GM12874 (cell line): ENCODE data around the gene ARSA.
A peak's percentile ranks its signal among the peaks of the same experiment; 100 is the strongest.

Experiments used
- TF ChIP-seq, protein P1 (sequence below): IDR thresholded peaks from 2 replicates; pipeline ENCODE4 v1.5.1; 2011; ENCODE audit warnings: low read depth, mild to moderate bottlenecking, control low read depth, low read length, moderate library complexity; ENCODE audit not compliant: insufficient read depth

ARSA gene

DNA sequence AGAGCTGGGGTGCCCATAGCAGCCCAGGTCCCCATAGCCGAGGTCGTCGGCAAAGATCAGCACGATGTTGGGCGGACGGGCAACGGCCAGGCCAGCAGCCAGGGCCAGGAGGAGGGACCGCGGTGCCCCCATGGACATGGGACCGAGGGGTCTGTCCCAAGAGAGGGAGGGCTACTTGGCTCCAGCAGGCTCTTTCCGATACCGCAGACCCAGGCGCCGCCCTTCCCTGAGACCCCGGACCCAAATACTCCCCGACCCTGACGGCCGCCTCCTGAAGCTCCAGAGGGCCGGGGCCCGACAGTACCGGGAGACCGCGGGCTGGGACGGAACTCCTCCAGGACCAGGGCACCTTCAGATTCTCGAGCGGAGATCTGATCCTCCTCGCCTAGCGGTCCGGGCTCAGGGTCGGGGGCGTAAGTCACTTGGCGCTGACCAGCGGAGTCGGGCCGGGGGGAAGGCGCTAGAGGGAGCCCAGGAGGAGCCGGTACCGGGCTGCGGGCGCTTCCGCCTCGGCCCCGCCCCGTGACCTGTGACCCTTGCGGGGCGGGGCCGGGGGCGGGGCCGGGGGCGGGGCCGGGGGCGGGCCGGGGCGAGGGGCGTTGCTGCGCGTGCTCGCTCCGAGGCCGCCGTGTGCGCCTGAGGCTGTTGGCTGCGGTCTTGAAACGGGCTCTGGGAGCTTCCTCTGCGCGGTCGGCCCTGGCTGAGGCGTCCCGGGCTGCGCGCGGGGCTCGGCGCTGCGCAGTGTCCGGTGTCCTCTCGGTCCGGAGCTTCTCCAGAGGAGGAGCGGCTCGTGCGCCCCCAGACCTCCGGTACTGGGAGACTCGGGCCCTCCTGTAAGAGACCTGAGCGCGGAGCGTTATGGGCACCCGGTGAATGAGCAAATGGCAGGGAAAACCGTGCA is at the start of gene ARSA:
Gene ARSA, minus strand, starts transcription at position 511 of the 901 bp plus-strand sequence. Its CDS starts 373 bp downstream, at position 138.
- TF ChIP-seq, protein P1, sequence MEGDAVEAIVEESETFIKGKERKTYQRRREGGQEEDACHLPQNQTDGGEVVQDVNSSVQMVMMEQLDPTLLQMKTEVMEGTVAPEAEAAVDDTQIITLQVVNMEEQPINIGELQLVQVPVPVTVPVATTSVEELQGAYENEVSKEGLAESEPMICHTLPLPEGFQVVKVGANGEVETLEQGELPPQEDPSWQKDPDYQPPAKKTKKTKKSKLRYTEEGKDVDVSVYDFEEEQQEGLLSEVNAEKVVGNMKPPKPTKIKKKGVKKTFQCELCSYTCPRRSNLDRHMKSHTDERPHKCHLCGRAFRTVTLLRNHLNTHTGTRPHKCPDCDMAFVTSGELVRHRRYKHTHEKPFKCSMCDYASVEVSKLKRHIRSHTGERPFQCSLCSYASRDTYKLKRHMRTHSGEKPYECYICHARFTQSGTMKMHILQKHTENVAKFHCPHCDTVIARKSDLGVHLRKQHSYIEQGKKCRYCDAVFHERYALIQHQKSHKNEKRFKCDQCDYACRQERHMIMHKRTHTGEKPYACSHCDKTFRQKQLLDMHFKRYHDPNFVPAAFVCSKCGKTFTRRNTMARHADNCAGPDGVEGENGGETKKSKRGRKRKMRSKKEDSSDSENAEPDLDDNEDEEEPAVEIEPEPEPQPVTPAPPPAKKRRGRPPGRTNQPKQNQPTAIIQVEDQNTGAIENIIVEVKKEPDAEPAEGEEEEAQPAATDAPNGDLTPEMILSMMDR = peak; percentile 52

DNA sequence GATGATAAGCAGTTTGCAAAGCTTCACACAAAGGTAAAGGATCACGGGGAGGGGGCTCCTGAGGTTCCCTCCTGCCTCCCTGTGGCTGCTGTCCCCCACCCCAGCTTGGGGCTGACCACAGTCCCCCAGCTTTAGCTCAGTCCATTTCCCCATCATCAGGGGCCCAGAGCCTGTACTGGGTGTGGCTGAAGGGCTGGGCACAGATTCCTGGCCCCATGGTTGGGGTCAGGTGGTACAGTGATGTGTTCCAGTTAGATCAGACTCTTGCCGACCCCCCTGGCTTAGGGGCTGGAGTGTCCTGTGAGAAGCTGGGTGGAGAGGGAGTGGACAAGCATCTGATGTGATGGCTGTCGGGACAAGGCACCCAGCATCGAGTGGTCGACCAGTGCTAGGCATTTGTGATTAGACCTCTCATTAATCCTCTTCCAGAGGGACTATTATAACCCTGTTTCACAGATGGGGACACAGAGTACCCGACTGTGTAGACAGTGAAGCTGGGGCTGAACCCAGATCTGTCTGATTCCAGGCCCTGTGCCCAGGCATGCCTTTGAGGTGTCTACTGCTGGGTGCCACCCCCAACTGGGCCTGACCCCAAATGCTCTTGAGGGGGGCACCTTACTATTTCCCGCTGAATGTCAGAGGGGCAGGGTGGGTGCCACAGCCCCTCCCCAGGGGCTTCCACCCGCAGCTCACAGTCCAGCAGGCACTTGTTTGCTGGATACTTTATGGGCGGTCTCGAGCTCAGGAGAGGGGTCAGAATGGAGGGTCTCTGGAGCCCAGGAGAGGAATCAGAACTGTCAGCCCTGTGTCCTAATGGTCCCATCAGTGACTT is 48.9 kb upstream of the ARSA start:
- TF ChIP-seq, protein P1 = no peak

DNA sequence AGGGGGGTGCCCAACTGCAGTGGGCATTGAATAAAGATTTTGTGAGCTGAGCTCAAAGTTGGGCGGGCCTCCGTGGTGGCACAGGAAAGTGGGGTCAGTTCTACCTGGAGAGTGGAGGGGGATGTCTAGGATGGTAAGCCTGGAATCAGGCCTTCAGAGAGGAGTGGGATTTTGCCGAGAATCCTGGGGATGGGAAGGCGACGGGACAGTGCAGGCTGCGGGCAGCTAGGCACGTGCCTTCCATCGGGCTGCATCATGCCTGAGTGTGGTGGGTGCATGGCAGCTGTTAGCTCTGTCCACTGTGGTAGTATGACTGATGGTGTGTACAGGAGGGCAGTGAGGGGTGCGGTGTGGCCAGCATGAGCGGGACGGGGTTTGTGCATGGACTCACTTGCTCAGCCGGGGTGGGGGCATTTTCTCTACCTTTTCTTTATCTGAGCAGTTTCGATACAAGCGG is 48.3 kb upstream of the ARSA start:
- TF ChIP-seq, protein P1 = no peak

DNA sequence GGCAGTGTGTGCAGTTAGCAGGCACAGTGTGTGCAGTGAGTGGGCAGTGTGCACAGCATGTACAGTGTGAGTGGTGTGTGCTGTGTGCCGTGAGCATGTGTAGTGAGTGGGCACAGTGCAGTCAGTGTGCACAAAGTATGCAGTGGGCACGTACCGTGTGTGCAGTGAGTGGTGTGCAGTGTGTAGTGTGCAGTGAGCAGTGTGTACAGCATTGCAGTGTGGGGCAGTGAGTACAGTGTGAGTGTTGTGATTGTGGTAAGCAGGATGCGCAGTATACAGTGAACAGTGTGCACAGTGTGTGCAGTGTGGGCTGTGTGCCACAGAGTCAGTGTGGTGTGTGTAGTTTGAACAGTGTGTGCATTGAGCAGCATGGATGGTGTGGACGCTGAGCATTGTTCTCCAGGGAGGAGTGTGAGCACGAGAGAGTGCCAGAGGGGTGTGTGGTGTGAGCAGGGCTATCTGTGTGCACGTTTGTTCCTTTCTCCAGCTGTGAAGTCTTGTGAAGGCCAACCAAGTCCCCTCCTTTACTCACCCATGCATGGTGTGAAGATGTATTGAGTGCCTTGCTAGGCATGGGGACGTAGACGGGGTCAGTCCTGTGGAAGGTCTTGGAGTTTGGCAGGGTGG is 47.7 kb upstream of the ARSA start:
- TF ChIP-seq, protein P1 = no peak

DNA sequence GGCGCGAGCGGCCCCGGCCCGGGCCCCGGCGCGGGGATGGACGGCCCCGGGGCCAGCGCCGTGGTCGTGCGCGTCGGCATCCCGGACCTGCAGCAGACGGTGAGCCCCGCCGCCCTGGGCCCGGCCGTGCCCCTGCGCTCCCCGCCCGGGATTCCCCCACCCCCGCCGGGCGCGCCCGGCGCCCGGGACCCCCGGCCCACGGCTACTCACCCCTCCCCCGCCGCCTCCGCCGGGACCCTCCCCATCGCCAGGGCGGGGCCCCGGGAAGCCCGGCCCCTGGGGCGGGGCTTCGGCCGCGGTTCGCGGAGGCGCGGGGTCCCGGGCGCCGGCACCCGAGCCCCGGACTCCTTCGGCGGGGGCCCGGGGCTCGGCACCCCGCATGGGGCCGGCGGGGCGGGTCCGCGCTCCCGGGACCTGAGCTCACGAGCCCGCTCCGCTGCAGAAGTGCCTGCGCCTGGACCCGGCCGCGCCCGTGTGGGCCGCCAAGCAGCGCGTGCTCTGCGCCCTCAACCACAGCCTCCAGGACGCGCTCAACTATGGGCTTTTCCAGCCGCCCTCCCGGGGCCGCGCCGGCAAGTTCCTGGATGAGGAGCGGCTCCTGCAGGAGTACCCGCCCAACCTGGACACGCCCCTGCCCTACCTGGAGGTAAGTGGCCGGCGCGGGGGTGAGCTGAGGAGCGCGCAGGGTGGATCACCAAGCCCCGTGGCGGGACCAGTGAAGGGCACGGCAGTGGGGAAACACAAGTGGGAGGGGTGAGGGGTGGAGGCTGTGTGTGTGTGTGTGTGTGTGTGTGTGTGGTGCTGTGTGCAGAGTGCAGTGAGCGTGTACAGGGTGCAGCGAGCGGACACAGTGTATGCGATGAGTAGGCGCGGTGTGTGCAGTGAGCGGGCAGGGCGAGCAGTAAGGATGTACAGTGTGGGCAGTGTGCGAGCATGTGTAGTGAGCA is 46.9 kb upstream of the ARSA start:
- TF ChIP-seq, protein P1 = no peak

DNA sequence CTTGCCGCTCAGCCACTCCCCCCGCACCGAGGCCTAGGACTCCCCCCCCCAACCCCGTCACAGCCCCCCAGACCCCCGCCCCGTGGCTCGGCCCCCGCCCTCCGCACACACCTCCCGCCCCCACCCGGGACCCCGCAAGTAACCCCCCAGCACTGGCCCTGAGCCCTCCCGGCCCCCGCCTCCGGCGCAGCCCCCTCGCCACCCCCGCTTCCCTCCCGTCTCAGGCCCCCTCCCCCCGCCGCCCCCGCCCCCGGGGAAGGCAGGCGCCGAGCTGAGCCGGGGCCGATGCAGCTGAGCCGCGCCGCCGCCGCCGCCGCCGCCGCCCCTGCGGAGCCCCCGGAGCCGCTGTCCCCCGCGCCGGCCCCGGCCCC is 46.2 kb upstream of the ARSA start:
- TF ChIP-seq, protein P1 = no peak
